Erythroblast (primary cell): Measurements from ENCODE around the gene IGSF11.

Experiments used
- GATA1 ChIP-seq: IDR thresholded peaks from 2 replicates; pipeline ENCODE4 v1.6.1; 2011; ENCODE audit warnings: low read depth, mild to moderate bottlenecking, control low read depth, low read length, moderate library complexity
- POLR2A ChIP-seq: IDR thresholded peaks from 2 replicates; pipeline ENCODE4 v1.6.1; 2011; ENCODE audit warnings: mild to moderate bottlenecking, low read length

GRCh38 chr3:118890206-118890605 is 144.4 kb downstream of the IGSF11 start:
- TF ChIP-seq POLR2A (no peak), GATA1 (no peak)
